Erythroblast (primary cell): Measurements from ENCODE around the gene OR13C9.

ENCODE experiments used
- GATA1 ChIP-seq: IDR thresholded peaks from 2 replicates; pipeline ENCODE4 v1.6.1; 2011; ENCODE audit warnings: low read depth, mild to moderate bottlenecking, control low read depth, low read length, moderate library complexity
- POLR2A ChIP-seq: IDR thresholded peaks from 2 replicates; pipeline ENCODE4 v1.6.1; 2011; ENCODE audit warnings: mild to moderate bottlenecking, low read length

- TF ChIP-seq POLR2A (no peak), GATA1 (no peak)
Observed at GRCh38 chr9:104611213-104611612, 6.8 kb downstream of the OR13C9 start.
